GM12801 (cell line): ENCODE data around the gene FGFBP1.

Experiments
- CTCF ChIP-seq: IDR thresholded peaks from one replicate; pipeline ENCODE4 v1.5.1; 2011; ENCODE audit warnings: control low read depth; ENCODE audit not compliant: insufficient read length; ENCODE audit errors: extremely low read depth

Gene FGFBP1

GRCh38 chr4:15968551-15969300, 30.2 kb upstream of the FGFBP1 start:
- TF ChIP-seq CTCF = no peak

- TF ChIP-seq CTCF = no peak
Measured at GRCh38 chr4:15965325-15965724, 26.8 kb upstream of the FGFBP1 start.

GRCh38 chr4:15964159-15964558, 25.6 kb upstream of the FGFBP1 start:
- no peak for TF ChIP-seq CTCF

- TF ChIP-seq CTCF = no peak
Measured at GRCh38 chr4:15963576-15963975, 25.0 kb upstream of the FGFBP1 start.

- no peak for TF ChIP-seq CTCF
Measured at GRCh38 chr4:15963001-15963451, 24.5 kb upstream of the FGFBP1 start, which contains the start of gene FGFBP2. Gene FGFBP2 (minus strand): TSS chr4:15963175. CDS start chr4:15963129, 46 bp downstream.

- no peak for TF ChIP-seq CTCF
Measured at GRCh38 chr4:15961781-15962510, 23.4 kb upstream of the FGFBP1 start.

GRCh38 chr4:15958562-15958961, 20.0 kb upstream of the FGFBP1 start:
- no peak for TF ChIP-seq CTCF
